ENCODE data around the gene FBLN2. TPM values are rescaled to one million over a fixed set of nuclear protein-coding genes. Genes with fewer than 3 reads are reported as not detected.
A peak's percentile ranks its signal among the peaks of the same experiment; 100 is the strongest.

Gene FBLN2
- total RNA-seq, 1 experiment from 2014 or later: 36.7 TPM

DNA sequence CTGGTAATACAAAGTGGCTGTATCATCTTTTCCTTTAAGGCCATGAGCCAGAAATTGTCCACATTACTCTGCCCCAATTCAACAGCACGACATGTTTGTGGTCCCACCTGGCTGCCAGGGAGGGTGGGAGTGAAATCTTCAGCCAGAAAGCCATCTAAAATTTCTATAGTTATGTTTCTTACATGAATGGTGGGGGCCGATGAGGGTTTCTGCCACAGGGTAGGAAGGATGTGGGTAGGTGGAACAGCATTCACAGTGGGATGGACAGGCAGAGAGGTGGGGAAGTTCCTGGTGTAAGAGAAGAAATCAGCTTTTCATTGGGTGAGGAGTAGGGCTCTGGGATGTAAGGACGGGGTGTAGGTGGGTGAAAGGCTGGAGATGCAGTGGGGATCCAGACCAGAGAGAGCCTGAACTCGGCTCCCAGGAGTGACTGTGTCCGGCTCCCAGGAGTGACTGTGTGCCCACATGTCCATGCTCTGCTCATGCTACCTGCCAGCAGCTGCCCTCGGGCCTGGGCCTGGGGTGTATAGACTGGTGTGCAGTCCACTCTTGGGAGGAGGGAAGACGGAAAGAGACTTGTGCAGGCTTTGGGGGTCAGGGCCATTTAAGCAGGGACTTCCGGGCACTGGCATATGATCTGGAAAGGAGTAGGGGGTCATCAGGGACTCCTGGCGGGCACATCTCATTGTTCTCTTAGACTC lies 3.8 kb upstream of the FBLN2 start:
- POLR2A ChIA-PET: no interaction called here
- Mint-ChIP-seq H3K9me3 (ENCODE audit: unreplicated experiment) (no peaks in the 10 kb centered on the region), H3K36me3 (ENCODE audit: insufficient read depth, unreplicated experiment) (peaks cover 6% of the 10 kb centered on the region), H3K27me3 (ENCODE audit: insufficient read depth, unreplicated experiment) (no peaks in the 10 kb centered on the region), H3K4me1 (ENCODE audit: low read depth, unreplicated experiment) (peaks cover 32% of the 10 kb centered on the region), H3K4me3 (ENCODE audit: unreplicated experiment) (no peak overlapping the region), H3K27ac (ENCODE audit: unreplicated experiment) (peak overlapping the region; percentile 85)
- Histone ChIP-seq H3K36me3 (ENCODE audit: control insufficient read depth, insufficient read depth, low read length) (no peaks in the 10 kb centered on the region), H3K27me3 (replicated peaks; ENCODE audit: control insufficient read depth, insufficient read depth, low read length) (no peaks in the 10 kb centered on the region), H3K4me1 (peaks cover 24% of the 10 kb centered on the region), H3K4me3 (ENCODE audit: low read depth, low read length) (no peak overlapping the region), H3K9me3 (no peaks in the 10 kb centered on the region)
- TF ChIP-seq, protein P1, sequence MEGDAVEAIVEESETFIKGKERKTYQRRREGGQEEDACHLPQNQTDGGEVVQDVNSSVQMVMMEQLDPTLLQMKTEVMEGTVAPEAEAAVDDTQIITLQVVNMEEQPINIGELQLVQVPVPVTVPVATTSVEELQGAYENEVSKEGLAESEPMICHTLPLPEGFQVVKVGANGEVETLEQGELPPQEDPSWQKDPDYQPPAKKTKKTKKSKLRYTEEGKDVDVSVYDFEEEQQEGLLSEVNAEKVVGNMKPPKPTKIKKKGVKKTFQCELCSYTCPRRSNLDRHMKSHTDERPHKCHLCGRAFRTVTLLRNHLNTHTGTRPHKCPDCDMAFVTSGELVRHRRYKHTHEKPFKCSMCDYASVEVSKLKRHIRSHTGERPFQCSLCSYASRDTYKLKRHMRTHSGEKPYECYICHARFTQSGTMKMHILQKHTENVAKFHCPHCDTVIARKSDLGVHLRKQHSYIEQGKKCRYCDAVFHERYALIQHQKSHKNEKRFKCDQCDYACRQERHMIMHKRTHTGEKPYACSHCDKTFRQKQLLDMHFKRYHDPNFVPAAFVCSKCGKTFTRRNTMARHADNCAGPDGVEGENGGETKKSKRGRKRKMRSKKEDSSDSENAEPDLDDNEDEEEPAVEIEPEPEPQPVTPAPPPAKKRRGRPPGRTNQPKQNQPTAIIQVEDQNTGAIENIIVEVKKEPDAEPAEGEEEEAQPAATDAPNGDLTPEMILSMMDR (IDR thresholded peaks at IDR 0.05; ENCODE audit: insufficient read depth in 1 of 2, low read depth in 1 of 2, low read length in 1 of 2, severe bottlenecking in 1 of 2, unreplicated experiment in 1 of 2): no peak
- CTCF ChIA-PET: interaction anchor here (0.9 kb wide), 1 partner anchor 103 kb away, joined by 3 read pairs; no protein-coding TSS in a partner anchor
- intact Hi-C loops (cut with micrococcal nuclease; ENCODE audit: unreplicated experiment): loop anchor here (5.0 kb wide), 2 partner anchors 38 to 52 kb away; no protein-coding TSS in a partner anchor
- BruUV-seq (replicated peaks): no TSS peak
- no peak for DNase-seq

DNA sequence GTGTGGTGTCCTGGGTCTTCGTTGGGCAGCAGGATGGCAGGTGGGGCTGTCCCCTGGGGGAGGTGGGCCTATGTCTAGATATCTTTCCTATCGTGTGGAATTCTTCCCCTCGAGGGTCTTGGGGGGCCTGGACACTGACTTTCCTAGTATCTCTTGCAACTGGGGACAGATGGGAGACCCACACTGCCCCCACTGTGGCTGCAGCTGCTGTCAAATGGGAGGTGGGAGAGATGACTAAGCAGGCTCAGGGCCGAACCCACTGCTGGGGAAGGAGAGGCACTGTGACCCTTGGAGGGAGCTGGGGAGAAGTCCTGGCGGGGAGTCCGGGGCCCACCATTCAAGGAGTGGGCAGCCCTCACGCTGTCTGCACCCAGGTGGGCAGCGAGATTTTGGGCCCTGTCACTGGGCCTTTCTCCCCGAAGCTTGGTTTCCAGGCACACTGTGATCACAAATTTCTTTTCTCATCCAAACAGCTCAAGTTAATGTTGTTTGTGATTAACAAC lies 2.9 kb upstream of the FBLN2 start:
- TF ChIP-seq, protein P1 (IDR thresholded peaks at IDR 0.05; ENCODE audit: insufficient read depth in 1 of 2, low read depth in 1 of 2, low read length in 1 of 2, severe bottlenecking in 1 of 2, unreplicated experiment in 1 of 2): no peak
- H3K4me3 Mint-ChIP-seq (ENCODE audit: unreplicated experiment): no peak overlapping the region
- H3K9me3 ChIP-seq: no peaks in the 10 kb centered on the region
- ChIA-PET POLR2A (no interaction called here), CTCF (no interaction called here)
- no TSS peak for BruUV-seq (replicated peaks)
- H3K36me3 Mint-ChIP-seq (ENCODE audit: insufficient read depth, unreplicated experiment): peaks cover 6% of the 10 kb centered on the region
- H3K27ac Mint-ChIP-seq (ENCODE audit: unreplicated experiment): peak overlapping the region; percentile 85
- intact Hi-C loops (cut with micrococcal nuclease; ENCODE audit: unreplicated experiment): loop anchor here (5.0 kb wide), 2 partner anchors 39 to 51 kb away; no protein-coding TSS in a partner anchor
- peaks cover 32% of the 10 kb centered on the region for H3K4me1 Mint-ChIP-seq (ENCODE audit: low read depth, unreplicated experiment)
- peaks cover 24% of the 10 kb centered on the region for H3K4me1 ChIP-seq
- no peaks in the 10 kb centered on the region for H3K27me3 ChIP-seq (replicated peaks; ENCODE audit: control insufficient read depth, insufficient read depth, low read length)
- no peak for DNase-seq
- no peak overlapping the region for H3K4me3 ChIP-seq (ENCODE audit: low read depth, low read length)
- no peaks in the 10 kb centered on the region for H3K9me3 Mint-ChIP-seq (ENCODE audit: unreplicated experiment)
- no peaks in the 10 kb centered on the region for H3K36me3 ChIP-seq (ENCODE audit: control insufficient read depth, insufficient read depth, low read length)
- H3K27me3 Mint-ChIP-seq (ENCODE audit: insufficient read depth, unreplicated experiment): no peaks in the 10 kb centered on the region

DNA sequence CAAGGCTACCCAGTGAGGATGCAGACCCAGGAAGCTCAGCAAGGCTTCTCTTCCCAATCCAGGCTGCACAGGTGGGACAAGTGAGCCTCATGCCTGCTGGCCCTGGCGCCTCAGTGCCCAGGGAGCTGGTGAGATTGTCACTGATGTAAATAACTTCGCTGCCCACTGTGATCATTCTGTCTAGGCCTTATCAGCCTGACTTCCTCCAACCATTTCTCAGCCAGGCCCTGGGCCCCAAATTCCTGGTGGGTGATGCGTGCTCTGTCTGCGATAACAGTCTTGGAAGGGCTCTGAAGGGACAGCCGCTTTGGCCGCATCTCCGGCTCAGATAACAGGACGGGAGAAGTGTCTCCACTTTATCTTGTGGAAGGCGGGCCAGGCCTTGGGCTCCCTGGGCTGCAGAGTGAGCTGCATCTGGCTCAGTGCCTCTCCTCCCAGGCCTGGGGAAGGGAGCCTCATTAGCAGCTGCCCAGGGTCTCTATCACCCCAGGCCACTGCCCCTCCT lies 2.2 kb upstream of the FBLN2 start:
- Histone ChIP-seq H3K27me3 (replicated peaks; ENCODE audit: control insufficient read depth, insufficient read depth, low read length) (no peaks in the 10 kb centered on the region), H3K4me1 (peaks cover 24% of the 10 kb centered on the region), H3K9me3 (no peaks in the 10 kb centered on the region), H3K4me3 (ENCODE audit: low read depth, low read length) (no peak overlapping the region), H3K36me3 (ENCODE audit: control insufficient read depth, insufficient read depth, low read length) (no peaks in the 10 kb centered on the region)
- Mint-ChIP-seq H3K36me3 (ENCODE audit: insufficient read depth, unreplicated experiment) (peaks cover 6% of the 10 kb centered on the region), H3K4me1 (ENCODE audit: low read depth, unreplicated experiment) (peaks cover 32% of the 10 kb centered on the region), H3K4me3 (ENCODE audit: unreplicated experiment) (no peak overlapping the region), H3K27ac (ENCODE audit: unreplicated experiment) (no peak overlapping the region), H3K27me3 (ENCODE audit: insufficient read depth, unreplicated experiment) (no peaks in the 10 kb centered on the region), H3K9me3 (ENCODE audit: unreplicated experiment) (no peaks in the 10 kb centered on the region)
- TF ChIP-seq, protein P1 (IDR thresholded peaks at IDR 0.05; ENCODE audit: insufficient read depth in 1 of 2, low read depth in 1 of 2, low read length in 1 of 2, severe bottlenecking in 1 of 2, unreplicated experiment in 1 of 2): no peak
- ChIA-PET CTCF (interaction anchor here (1.1 kb wide), 1 partner anchor 50 kb away, joined by 3 read pairs; no protein-coding TSS in a partner anchor), POLR2A (no interaction called here)
- intact Hi-C loops (cut with micrococcal nuclease; ENCODE audit: unreplicated experiment): loop anchor here (5.0 kb wide), 2 partner anchors 39 to 51 kb away; no protein-coding TSS in a partner anchor
- DNase-seq: peak; percentile 51 to 59
- no TSS peak for BruUV-seq (replicated peaks)
